Measurements from ENCODE around the gene TBXAS1. TPM values are rescaled to one million over a fixed set of nuclear protein-coding genes. Genes with fewer than 3 reads are reported as not detected.
"Not testable (repeated sequence)": the region's sequence is repeated elsewhere in the genome, so short reads cannot be mapped to it uniquely, and the experiment has no call there.

Gene TBXAS1
- total RNA-seq, 4 donors from 2014 or later: 6.2 to 23.0 (median 11.8) TPM

GRCh38 chr7:139830782-139831501, 1.9 kb downstream of the TBXAS1 start:
- peak overlapping the region in 1 of 2 donors; percentile 30 for H3K4me3 ChIP-seq
- H3K27ac ChIP-seq: no peak overlapping the region
- no peaks in the 10 kb centered on the region for H3K27me3 ChIP-seq
- H3K9me3 ChIP-seq: no peaks in the 10 kb centered on the region
- no peaks in the 10 kb centered on the region for H3K4me1 ChIP-seq
- no peak for ATAC-seq
- TF ChIP-seq POLR2A (IDR thresholded peaks at IDR 0.05): no peak
- no peak for TF ChIP-seq POLR2AphosphoS5 (IDR thresholded peaks at IDR 0.05)
- TF ChIP-seq EP300 (IDR thresholded peaks at IDR 0.05): no peak
- no peak for TF ChIP-seq CTCF (IDR thresholded peaks at IDR 0.05)
- no peaks in the 10 kb centered on the region for H3K36me3 ChIP-seq
- WGBS, 2 donors (ENCODE audit: low coverage in 1 of 2): 75 to 93% methylated on average over 1 to 2 of the region's 3 CpGs

DNA sequence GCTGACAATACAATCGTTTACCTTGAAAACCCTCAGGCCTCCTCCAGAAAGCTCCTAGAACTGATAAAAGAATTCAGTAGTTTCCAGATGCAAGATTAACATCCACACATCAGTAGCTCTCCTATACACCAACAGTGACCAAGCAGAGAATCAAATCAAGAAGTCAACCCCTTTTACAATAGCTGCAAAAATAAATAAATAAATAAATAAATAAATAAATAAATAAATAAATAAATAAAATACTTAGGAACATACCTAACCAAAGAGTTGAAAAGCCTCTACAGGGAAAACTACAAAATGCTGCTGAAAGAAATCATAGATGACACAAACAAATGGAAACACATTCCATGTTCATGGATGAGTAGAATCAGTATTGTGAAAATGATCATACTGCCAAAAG, 6.8 kb downstream of the TBXAS1 start:
- H3K9me3 ChIP-seq, H3K36me3 ChIP-seq, H3K4me1 ChIP-seq, H3K4me3 ChIP-seq, H3K27ac ChIP-seq, H3K27me3 ChIP-seq, ATAC-seq: not testable (repeated sequence)
- 64% methylated on average over 1 of the region's 1 CpG; no CpG with 5 or more reads in 1 of the 2 donors for WGBS, 2 donors (ENCODE audit: low coverage in 1 of 2)

GRCh38 chr7:139837291-139837690, 8.2 kb downstream of the TBXAS1 start:
- not testable (repeated sequence) for H3K4me1 ChIP-seq, H3K36me3 ChIP-seq, H3K4me3 ChIP-seq, H3K27ac ChIP-seq, ATAC-seq, H3K9me3 ChIP-seq, H3K27me3 ChIP-seq
- WGBS, 2 donors (ENCODE audit: low coverage in 1 of 2): 98% methylated on average over 4 of the region's 4 CpGs; no CpG with 5 or more reads in 1 of the 2 donors

DNA sequence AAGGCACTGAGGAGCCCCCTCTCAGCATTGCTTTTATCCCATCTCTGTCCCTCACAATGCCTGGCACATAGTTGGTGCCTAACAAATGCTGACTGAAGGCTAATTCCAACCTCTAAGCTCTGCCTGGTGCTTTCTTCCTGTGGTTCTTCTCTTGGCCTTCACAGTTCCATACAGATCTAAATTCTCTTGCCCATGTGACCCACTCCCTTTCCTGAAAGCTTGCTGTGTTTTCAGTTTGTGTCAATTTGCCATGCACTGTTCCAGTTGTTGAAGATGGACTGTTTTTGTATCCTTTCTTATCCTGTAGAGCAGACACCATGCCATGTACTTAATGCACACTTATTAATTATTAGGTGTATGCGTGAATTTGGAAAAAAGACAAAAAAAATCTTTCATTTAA, 9.2 kb downstream of the TBXAS1 start:
- Histone ChIP-seq H3K27ac (no peak overlapping the region), H3K9me3 (no peaks in the 10 kb centered on the region), H3K4me1 (no peaks in the 10 kb centered on the region), H3K36me3 (no peaks in the 10 kb centered on the region), H3K4me3 (no peak overlapping the region), H3K27me3 (no peaks in the 10 kb centered on the region)
- WGBS, 2 donors (ENCODE audit: low coverage in 1 of 2): 67% methylated on average over 1 of the region's 1 CpG; no CpG with 5 or more reads in 1 of the 2 donors
- ATAC-seq: no peak
- TF ChIP-seq EP300 (IDR thresholded peaks at IDR 0.05) (no peak), POLR2AphosphoS5 (IDR thresholded peaks at IDR 0.05) (no peak), CTCF (IDR thresholded peaks at IDR 0.05) (no peak), POLR2A (IDR thresholded peaks at IDR 0.05) (no peak)

- Histone ChIP-seq H3K9me3 (no peaks in the 10 kb centered on the region), H3K27ac (no peak overlapping the region), H3K27me3 (no peaks in the 10 kb centered on the region), H3K4me1 (no peaks in the 10 kb centered on the region), H3K4me3 (no peak overlapping the region), H3K36me3 (no peaks in the 10 kb centered on the region)
- TF ChIP-seq POLR2AphosphoS5 (IDR thresholded peaks at IDR 0.05): no peak
- no peak for TF ChIP-seq POLR2A (IDR thresholded peaks at IDR 0.05)
- WGBS, 2 donors (ENCODE audit: low coverage in 1 of 2): 45 to 49% methylated on average over 5 to 6 of the region's 6 CpGs
- ATAC-seq: no peak
These were observed 9.8 kb downstream of the TBXAS1 start for GRCh38 chr7:139838876-139839275.

GRCh38 chr7:139840776-139841175, 11.7 kb downstream of the TBXAS1 start:
- 96 to 100% methylated on average over 3 to 6 of the region's 13 CpGs for WGBS, 2 donors (ENCODE audit: low coverage in 1 of 2)
- Histone ChIP-seq H3K9me3 (no peaks in the 10 kb centered on the region), H3K27me3 (no peaks in the 10 kb centered on the region), H3K4me1 (no peaks in the 10 kb centered on the region), H3K4me3 (no peak overlapping the region), H3K36me3 (no peaks in the 10 kb centered on the region), H3K27ac (no peak overlapping the region)
- TF ChIP-seq POLR2A (IDR thresholded peaks at IDR 0.05): no peak
- no peak for TF ChIP-seq CTCF (IDR thresholded peaks at IDR 0.05)
- no peak for TF ChIP-seq EP300 (IDR thresholded peaks at IDR 0.05)
- ATAC-seq: no peak
